IMR-90 (cell line): ENCODE data around the gene FABP7. TPM values are rescaled to one million over a fixed set of nuclear protein-coding genes. Genes with fewer than 3 reads are reported as not detected.

Experiments
- ATAC-seq: fragments of 200-7000 bp; cut with Tn5 transposase; 2 replicates; pipeline ENCODE4 v1.9.1; 2020; ENCODE audit warnings: low read depth, mild to moderate bottlenecking, moderate library complexity
- BruUV-seq: library from RNA; stranded (reverse); fragments of 400-500 nt; replicated peaks from 2 replicates; lab custom pipeline; 2021; lab: Mats Ljungman, UMichigan
- CTCF ChIA-PET: fragments of 300-600 bp; formaldehyde crosslinking; extraction: SDS; loops from one replicate; lab custom pipeline; 2021; ENCODE audit warnings: antibody characterized with exemption; lab: Yijun Ruan, JAX
- POLR2A ChIA-PET: fragments of 300-600 bp; sonication (Branson Sonifier 250); formaldehyde crosslinking; loops from one replicate; lab custom pipeline; 2022; ENCODE audit warnings: antibody characterized with exemption; ENCODE audit not compliant: unreplicated experiment; lab: Charles Lee
- DNase-seq: peaks from one replicate; pipeline ENCODE4 v3.0.0; 2013
- H2AFZ ChIP-seq: replicated peaks from 2 replicates; pipeline ENCODE3; 2013; ENCODE audit warnings: low read length, mild to moderate bottlenecking; ENCODE audit not compliant: poor library complexity
- H2AK5ac ChIP-seq: 2 replicates; pipeline ENCODE4 v1.6.1; 2013; ENCODE audit warnings: low read depth, low read length, inconsistent platforms
- H2AK9ac ChIP-seq: replicated peaks from 2 replicates; pipeline ENCODE3; 2013; ENCODE audit warnings: mild to moderate bottlenecking, low read depth, low read length, moderate library complexity; ENCODE audit not compliant: poor library complexity
- H2BK120ac ChIP-seq: 2 replicates; pipeline ENCODE4 v1.6.1; 2013; ENCODE audit warnings: low read depth, low read length, inconsistent platforms
- H2BK15ac ChIP-seq: 3 replicates; pipeline ENCODE4 v1.6.1; 2013; ENCODE audit warnings: low read depth, low read length, inconsistent platforms
- H2BK20ac ChIP-seq: 2 replicates; pipeline ENCODE4 v1.6.1; 2013; ENCODE audit warnings: low read depth, mild to moderate bottlenecking, inconsistent platforms, low read length, moderate library complexity
- H2BK5ac ChIP-seq: 2 replicates; pipeline ENCODE4 v1.6.1; 2013; ENCODE audit warnings: mild to moderate bottlenecking, low read depth, low read length, inconsistent platforms; ENCODE audit not compliant: poor library complexity, severe bottlenecking
- H3K14ac ChIP-seq: replicated peaks from 2 replicates; pipeline ENCODE4 v1.6.1; 2013; ENCODE audit warnings: low read depth, low read length, inconsistent platforms
- H3K18ac ChIP-seq: 2 replicates; pipeline ENCODE4 v1.6.1; 2013; ENCODE audit warnings: low read depth, low read length, control low read depth
- H3K23ac ChIP-seq: 2 replicates; pipeline ENCODE4 v1.6.1; 2013; ENCODE audit warnings: low read depth, low read length, inconsistent platforms
- H3K27ac ChIP-seq: 2 replicates; pipeline ENCODE4 v1.5.1; 2013; ENCODE audit warnings: mild to moderate bottlenecking, control low read depth, low read length; ENCODE audit not compliant: insufficient read depth
- H3K27me3 ChIP-seq: 2 replicates; pipeline ENCODE4 v1.6.1; 2013; ENCODE audit warnings: low read length; ENCODE audit not compliant: control insufficient read depth, insufficient read depth
- H3K36me3 ChIP-seq: 2 replicates; pipeline ENCODE4 v1.6.1; 2013; ENCODE audit warnings: low read length, mixed read lengths; ENCODE audit not compliant: control insufficient read depth, insufficient read depth
- H3K4ac ChIP-seq: 2 replicates; pipeline ENCODE4 v1.6.1; 2013; ENCODE audit warnings: low read depth, low read length, inconsistent platforms
- H3K4me1 ChIP-seq: 2 replicates; pipeline ENCODE4 v1.6.1; 2013; ENCODE audit warnings: low read length, mixed read lengths; ENCODE audit not compliant: control insufficient read depth, insufficient read depth
- H3K4me2 ChIP-seq: 2 replicates; pipeline ENCODE4 v1.6.1; 2013; ENCODE audit warnings: low read depth, mild to moderate bottlenecking, control low read depth, low read length, moderate library complexity
- H3K4me3 ChIP-seq: 2 replicates; pipeline ENCODE4 v1.5.1; 2013; ENCODE audit warnings: low read depth, mild to moderate bottlenecking, control low read depth, low read length, moderate library complexity; ENCODE audit not compliant: insufficient read depth
- H3K56ac ChIP-seq: 2 replicates; pipeline ENCODE4 v1.6.1; 2013; ENCODE audit warnings: low read length, inconsistent platforms; ENCODE audit not compliant: insufficient read depth; ENCODE audit errors: extremely low read depth
- H3K79me1 ChIP-seq, 2 experiments: 2 replicates each; pipeline ENCODE4 v1.6.1; 2013; ENCODE audit warnings: low read length in 2 of 2, inconsistent platforms in 1 of 2, low read depth in 1 of 2
- H3K9ac ChIP-seq: 2 replicates; pipeline ENCODE4 v1.6.1; 2013; ENCODE audit warnings: low read depth, low read length, control low read depth
- H3K9me1 ChIP-seq: 2 replicates; pipeline ENCODE4 v1.6.1; 2013; ENCODE audit warnings: low read length, inconsistent platforms; ENCODE audit not compliant: insufficient read depth
- H3K9me3 ChIP-seq: 2 replicates; pipeline ENCODE4 v1.6.1; 2013; ENCODE audit warnings: low read length; ENCODE audit not compliant: control insufficient read depth, insufficient read depth
- H4K20me1 ChIP-seq: 2 replicates; pipeline ENCODE4 v1.6.1; 2013; ENCODE audit warnings: low read length, inconsistent platforms; ENCODE audit not compliant: insufficient read depth
- H4K5ac ChIP-seq: 2 replicates; pipeline ENCODE4 v1.6.1; 2013; ENCODE audit warnings: mild to moderate bottlenecking, low read depth, low read length, control low read depth
- H4K8ac ChIP-seq, 2 experiments: 2 replicates each; pipeline ENCODE4 v1.6.1; 2013; ENCODE audit warnings: low read depth in 2 of 2, low read length in 2 of 2, control low read depth in 1 of 2, inconsistent platforms in 1 of 2
- H4K91ac ChIP-seq: 2 replicates; pipeline ENCODE4 v1.6.1; 2013; ENCODE audit warnings: low read depth, low read length, inconsistent platforms; ENCODE audit not compliant: insufficient read depth
- BHLHE40 ChIP-seq: fragments of 150-350 bp; IDR thresholded peaks from 2 replicates; pipeline ENCODE4 v1.6.1; 2016; ENCODE audit warnings: mild to moderate bottlenecking, low read depth, low read length
- CEBPB ChIP-seq: IDR thresholded peaks from 2 replicates; pipeline ENCODE4 v1.6.1; 2012; ENCODE audit warnings: low read depth, low read length, improper control_type of control experiment
- MXI1 ChIP-seq: IDR thresholded peaks from 2 replicates; pipeline ENCODE4 v1.6.1; 2012; ENCODE audit warnings: low read depth, mild to moderate bottlenecking, low read length, moderate library complexity, borderline replicate concordance
- POLR2A ChIP-seq: IDR thresholded peaks from 2 replicates; pipeline ENCODE4 v1.6.1; 2012; ENCODE audit warnings: mild to moderate bottlenecking, low read depth, low read length
- RFX5 ChIP-seq: IDR thresholded peaks from 2 replicates; pipeline ENCODE4 v1.8.0; 2012; ENCODE audit warnings: low read depth, mild to moderate bottlenecking, low read length, moderate library complexity
- SMC3 ChIP-seq: fragments of 150-350 bp; IDR thresholded peaks from 2 replicates; pipeline ENCODE4 v1.6.1; 2016; ENCODE audit warnings: low read depth, mild to moderate bottlenecking, antibody characterized with exemption, low read length, moderate library complexity
- WGBS, 2 experiments: methylation state at CpG; one replicate each; pipeline versions ENCODE4 v1.1.5 to v1.1.7; 2013; ENCODE audit warnings: missing lambda C conversion rate in 2 of 2; ENCODE audit not compliant: insufficient read length in 1 of 2; ENCODE audit errors: extremely low coverage in 2 of 2; 5-methylcytosine and 5-hydroxymethylcytosine counted together
- dilution Hi-C: fragments of 300-500 bp; cut with HindIII; formaldehyde crosslinking; loops from one replicate; pipeline ENCODE4 v1.14.3; 2018; ENCODE audit warnings: low sequenced_read_pairs; ENCODE audit not compliant: unreplicated experiment
- in situ Hi-C: fragments of 300-500 bp; cut with MboI; formaldehyde crosslinking; loops from 3 replicates; pipeline ENCODE4 v1.14.3; 2019; ENCODE audit warnings: low sequenced_read_pairs, inconsistent platforms, mixed read lengths
- intact Hi-C: fragments of 100-400 bp; cut with micrococcal nuclease; formaldehyde crosslinking; loops from 2 replicates; pipeline ENCODE4 v1.10.0; 2022
- polyA plus RNA-seq, 3 experiments: library from polyadenylated mRNA; depleted of rRNA; stranded (reverse); fragments of >200 nt; gene quantifications; 2 replicates each; pipeline ENCODE4 v1.2.3, GENCODE V29; 2012; ENCODE audit warnings: low replicate concordance in 1 of 3
- total RNA-seq: library from RNA; depleted of rRNA; stranded (reverse); fragments of >200 nt; gene quantifications from 2 replicates; pipeline ENCODE4 v1.2.3, GENCODE V29; 2012
- TF ChIP-seq, protein P1 (sequence below): fragments of 150-350 bp; IDR thresholded peaks from 2 replicates; pipeline ENCODE4 v1.6.1; 2017; ENCODE audit warnings: mild to moderate bottlenecking, antibody characterized with exemption, low read length, low read depth
- TF ChIP-seq, protein P2 (sequence below): fragments of 150-350 bp; IDR thresholded peaks from 2 replicates; pipeline ENCODE4 v1.6.1; 2016; ENCODE audit warnings: low read depth, mild to moderate bottlenecking, low read length, moderate library complexity, borderline replicate concordance

The FABP7 gene
- total and polyA plus RNA-seq, 2 of the 4 experiments (the other 2 are of a cell fraction), result not detected

DNA sequence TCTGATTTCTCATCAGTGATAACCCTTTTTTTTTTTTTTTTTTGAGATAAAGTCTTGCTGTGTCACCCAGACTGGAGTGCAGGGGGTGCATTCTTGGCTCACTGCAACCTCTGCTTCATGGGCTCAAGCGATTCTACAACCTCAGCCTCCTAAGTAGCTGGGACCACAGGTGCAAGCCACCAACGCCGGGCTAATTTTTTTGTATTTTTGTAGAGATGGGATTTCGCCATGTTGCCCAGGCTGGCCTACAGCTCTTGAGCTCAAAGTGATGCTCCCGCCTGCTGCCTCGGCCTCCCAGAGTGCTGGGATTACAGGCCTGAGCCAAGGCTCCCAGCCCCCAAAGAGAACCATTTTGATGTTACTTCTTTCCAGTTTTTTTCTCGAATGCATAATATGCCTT lies 2.2 kb downstream of the FABP7 start:
- POLR2A ChIA-PET, result no interaction called here
- Histone ChIP-seq H2BK5ac (no peak overlapping the region), H4K20me1 (no peaks in the 10 kb centered on the region), H2BK120ac (no peak overlapping the region), H2AFZ (no peak overlapping the region), H4K5ac (no peak overlapping the region), H3K9me3 (no peaks in the 10 kb centered on the region), H3K9me1 (no peaks in the 10 kb centered on the region), H3K27ac (no peak overlapping the region), H3K23ac (no peak overlapping the region), H3K4me3 (no peak overlapping the region), H3K4me2 (no peak overlapping the region), H3K9ac (no peak overlapping the region), H2AK9ac (no peak overlapping the region), H3K36me3 (no peaks in the 10 kb centered on the region), H3K79me1 (no peaks in the 10 kb centered on the region), H4K8ac (no peak overlapping the region), H3K4me1 (no peaks in the 10 kb centered on the region), H2AK5ac (no peak overlapping the region), H3K4ac (no peak overlapping the region), H3K18ac (no peak overlapping the region), H4K91ac (no peak overlapping the region), H3K56ac (no peak overlapping the region), H2BK20ac (no peak overlapping the region), H3K27me3 (peaks cover 4% of the 10 kb centered on the region; the same call in 1 of the 2 replicates), H3K14ac (no peak overlapping the region), H2BK15ac (no peak overlapping the region)
- no peak for TF ChIP-seq BHLHE40
- TF ChIP-seq, protein P1, sequence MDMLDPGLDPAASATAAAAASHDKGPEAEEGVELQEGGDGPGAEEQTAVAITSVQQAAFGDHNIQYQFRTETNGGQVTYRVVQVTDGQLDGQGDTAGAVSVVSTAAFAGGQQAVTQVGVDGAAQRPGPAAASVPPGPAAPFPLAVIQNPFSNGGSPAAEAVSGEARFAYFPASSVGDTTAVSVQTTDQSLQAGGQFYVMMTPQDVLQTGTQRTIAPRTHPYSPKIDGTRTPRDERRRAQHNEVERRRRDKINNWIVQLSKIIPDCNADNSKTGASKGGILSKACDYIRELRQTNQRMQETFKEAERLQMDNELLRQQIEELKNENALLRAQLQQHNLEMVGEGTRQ, result no peak
- no peak for TF ChIP-seq SMC3
- no peak for TF ChIP-seq POLR2A
- TF ChIP-seq RFX5, result no peak
- no peak for TF ChIP-seq MXI1
- TF ChIP-seq CEBPB, result no peak
- TF ChIP-seq, protein P2, sequence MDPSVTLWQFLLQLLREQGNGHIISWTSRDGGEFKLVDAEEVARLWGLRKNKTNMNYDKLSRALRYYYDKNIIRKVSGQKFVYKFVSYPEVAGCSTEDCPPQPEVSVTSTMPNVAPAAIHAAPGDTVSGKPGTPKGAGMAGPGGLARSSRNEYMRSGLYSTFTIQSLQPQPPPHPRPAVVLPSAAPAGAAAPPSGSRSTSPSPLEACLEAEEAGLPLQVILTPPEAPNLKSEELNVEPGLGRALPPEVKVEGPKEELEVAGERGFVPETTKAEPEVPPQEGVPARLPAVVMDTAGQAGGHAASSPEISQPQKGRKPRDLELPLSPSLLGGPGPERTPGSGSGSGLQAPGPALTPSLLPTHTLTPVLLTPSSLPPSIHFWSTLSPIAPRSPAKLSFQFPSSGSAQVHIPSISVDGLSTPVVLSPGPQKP, result no peak
- in situ Hi-C loops (no loop called here), dilution Hi-C loops (no loop called here), intact Hi-C loops (no loop called here)
- no peak for ATAC-seq
- BruUV-seq, result no TSS peak
- no CpG with 5 or more reads among the region's 7 CpGs for WGBS, 2 experiments
- CTCF ChIA-PET, result no interaction called here
- no peak for DNase-seq
